ENCODE measurements around the gene DEFB114.

Gene DEFB114

GRCh38 chr6:49912196-49912595 is 51.8 kb downstream of the DEFB114 start:
- DNase-seq (ENCODE audit: low read depth), result no peak
- no peak overlapping the region for H3K4me3 ChIP-seq (ENCODE audit: low read depth, low read length)
- TF ChIP-seq MAX (IDR thresholded peaks at IDR 0.05; ENCODE audit: low read depth, low read length) (no peak), MYC (IDR thresholded peaks at IDR 0.05; ENCODE audit: low read depth, low read length) (no peak), CTCF (IDR thresholded peaks at IDR 0.05; ENCODE audit: low read depth, low read length) (no peak), POLR2A (IDR thresholded peaks at IDR 0.05; ENCODE audit: extremely low read depth, insufficient read length) (no peak)

GRCh38 chr6:49911252-49911651 is 52.7 kb downstream of the DEFB114 start:
- no peak for DNase-seq (ENCODE audit: low read depth)
- no peak overlapping the region for H3K4me3 ChIP-seq (ENCODE audit: low read depth, low read length)

More at GRCh38 chr6:49911252-49911651, 52.7 kb downstream of the DEFB114 start:
- TF ChIP-seq MYC (IDR thresholded peaks at IDR 0.05; ENCODE audit: low read depth, low read length) (no peak), CTCF (IDR thresholded peaks at IDR 0.05; ENCODE audit: low read depth, low read length) (no peak), POLR2A (IDR thresholded peaks at IDR 0.05; ENCODE audit: extremely low read depth, insufficient read length) (no peak), MAX (IDR thresholded peaks at IDR 0.05; ENCODE audit: low read depth, low read length) (no peak)
